ENCODE measurements around the gene AZIN2.
A peak's percentile ranks its signal among the peaks of the same experiment; 100 is the strongest.
"Not testable (repeated sequence)": the region's sequence is repeated elsewhere in the genome, so short reads cannot be mapped to it uniquely, and the experiment has no call there.

The AZIN2 gene

GRCh38 chr1:33126411-33127000 lies 45.6 kb downstream of the AZIN2 start:
- H3K4me3 ChIP-seq (ENCODE audit: low read depth, low read length), result peak overlapping the region; percentile 96

GRCh38 chr1:33127001-33127823 lies 46.3 kb downstream of the AZIN2 start:
- peak overlapping the region; percentile 96 for H3K4me3 ChIP-seq (ENCODE audit: low read depth, low read length)

GRCh38 chr1:33128781-33129180 lies 47.8 kb downstream of the AZIN2 start:
- no peak overlapping the region for H3K4me3 ChIP-seq (ENCODE audit: low read depth, low read length)

GRCh38 chr1:33130297-33130696 lies 49.3 kb downstream of the AZIN2 start:
- no peak overlapping the region for H3K4me3 ChIP-seq (ENCODE audit: low read depth, low read length)

- no peak overlapping the region for H3K4me3 ChIP-seq (ENCODE audit: low read depth, low read length)
These were observed 50.2 kb downstream of the AZIN2 start for GRCh38 chr1:33131191-33131590.

- no peak overlapping the region for H3K4me3 ChIP-seq (ENCODE audit: low read depth, low read length)
These were observed 51.6 kb downstream of the AZIN2 start for GRCh38 chr1:33132549-33132948.

- H3K4me3 ChIP-seq (ENCODE audit: low read depth, low read length), result no peak overlapping the region
These were observed 52.6 kb downstream of the AZIN2 start for GRCh38 chr1:33133478-33134105.

GRCh38 chr1:33136041-33136440 lies 55.1 kb downstream of the AZIN2 start:
- not testable (repeated sequence) for H3K4me3 ChIP-seq (ENCODE audit: low read depth, low read length)

- no peak overlapping the region for H3K4me3 ChIP-seq (ENCODE audit: low read depth, low read length)
These were observed 56.8 kb downstream of the AZIN2 start for GRCh38 chr1:33137800-33138199.

GRCh38 chr1:33140153-33141149 lies 59.5 kb downstream of the AZIN2 start:
- H3K4me3 ChIP-seq (ENCODE audit: low read depth, low read length), result no peak overlapping the region

- no peak overlapping the region for H3K4me3 ChIP-seq (ENCODE audit: low read depth, low read length)
These were observed 60.3 kb downstream of the AZIN2 start for GRCh38 chr1:33141216-33141615.

GRCh38 chr1:33141781-33142180 lies 60.8 kb downstream of the AZIN2 start:
- no peak overlapping the region for H3K4me3 ChIP-seq (ENCODE audit: low read depth, low read length)

- H3K4me3 ChIP-seq (ENCODE audit: low read depth, low read length), result no peak overlapping the region
These were observed 61.6 kb downstream of the AZIN2 start for GRCh38 chr1:33142483-33143064.

GRCh38 chr1:33143176-33143575 lies 62.2 kb downstream of the AZIN2 start:
- no peak overlapping the region for H3K4me3 ChIP-seq (ENCODE audit: low read depth, low read length)

GRCh38 chr1:33143698-33144097 lies 62.7 kb downstream of the AZIN2 start:
- no peak overlapping the region for H3K4me3 ChIP-seq (ENCODE audit: low read depth, low read length)

- H3K4me3 ChIP-seq (ENCODE audit: low read depth, low read length), result no peak overlapping the region
These were observed 65.0 kb downstream of the AZIN2 start for GRCh38 chr1:33146003-33146402.

- H3K4me3 ChIP-seq (ENCODE audit: low read depth, low read length), result no peak overlapping the region
These were observed 66.5 kb downstream of the AZIN2 start for GRCh38 chr1:33147275-33147996.

GRCh38 chr1:33147997-33148314 lies 67.0 kb downstream of the AZIN2 start:
- no peak overlapping the region for H3K4me3 ChIP-seq (ENCODE audit: low read depth, low read length)

- H3K4me3 ChIP-seq (ENCODE audit: low read depth, low read length), result no peak overlapping the region
These were observed 67.7 kb downstream of the AZIN2 start for GRCh38 chr1:33148615-33149014.
